Fibroblast of lung (primary cell): Measurements from ENCODE around the gene YIPF3. TPM values are rescaled to one million over a fixed set of nuclear protein-coding genes. Genes with fewer than 3 reads are reported as not detected.

Source experiments
- DNase-seq, 2 donors: peaks; one replicate each; pipeline versions ENCODE4 v3.0.0 to v3.0.0-alpha.2; 2010; ENCODE audit warnings: low read depth in 2 of 2
- H2AFZ ChIP-seq: 2 replicates; pipeline ENCODE4 v1.5.1; 2012; ENCODE audit warnings: low read length, control low read depth, inconsistent platforms
- H3K27ac ChIP-seq: 2 replicates; pipeline ENCODE4 v1.5.1; 2011; ENCODE audit warnings: low read length, control low read depth; ENCODE audit not compliant: insufficient read depth
- H3K27me3 ChIP-seq: 2 replicates; pipeline ENCODE4 v1.5.1; 2011; ENCODE audit warnings: mild to moderate bottlenecking, low read length; ENCODE audit not compliant: control insufficient read depth, insufficient read depth
- H3K36me3 ChIP-seq: 2 replicates; pipeline ENCODE4 v1.5.1; 2011; ENCODE audit warnings: low read length; ENCODE audit not compliant: control insufficient read depth, insufficient read depth
- H3K4me1 ChIP-seq: 2 replicates; pipeline ENCODE4 v1.5.1; 2011; ENCODE audit warnings: low read length; ENCODE audit not compliant: control insufficient read depth, insufficient read depth; ENCODE audit errors: extremely low read depth
- H3K4me2 ChIP-seq: 2 replicates; pipeline ENCODE4 v1.5.1; 2011; ENCODE audit warnings: low read length, control low read depth; ENCODE audit not compliant: insufficient read depth; ENCODE audit errors: extremely low read depth
- H3K4me3 ChIP-seq, 4 experiments: fragments of 200-600 bp in 1 of 4; sonication (generic) in 1 of 4; replicated peaks in 1 of 4; 2 replicates each; pipeline ENCODE4 v1.5.1; 2011 to 2016; ENCODE audit warnings: low read length in 4 of 4, low read depth in 3 of 4, mild to moderate bottlenecking in 3 of 4, control low read depth in 2 of 4, inconsistent platforms in 1 of 4, mixed read lengths in 1 of 4; ENCODE audit not compliant: insufficient read depth in 1 of 4; ENCODE audit errors: control extremely low read depth in 1 of 4
- H3K79me2 ChIP-seq: 2 replicates; pipeline ENCODE4 v1.5.1; 2012; ENCODE audit warnings: mild to moderate bottlenecking, low read length, inconsistent platforms; ENCODE audit not compliant: control insufficient read depth, insufficient read depth
- H3K9ac ChIP-seq: 2 replicates; pipeline ENCODE4 v1.5.1; 2011; ENCODE audit warnings: mild to moderate bottlenecking, low read length, control low read depth; ENCODE audit not compliant: insufficient read depth
- H3K9me3 ChIP-seq: 2 replicates; pipeline ENCODE4 v1.5.1; 2012; ENCODE audit warnings: low read depth, low read length; ENCODE audit not compliant: control insufficient read depth, insufficient read depth
- H4K20me1 ChIP-seq: 2 replicates; pipeline ENCODE4 v1.5.1; 2011; ENCODE audit warnings: low read length; ENCODE audit not compliant: control insufficient read depth, insufficient read depth; ENCODE audit errors: extremely low read depth
- CTCF ChIP-seq, 2 donors: IDR thresholded peaks in 1 of 2; conservative IDR thresholded peaks in 1 of 2; 1 replicate in 1 of 2; 2 replicates in 1 of 2; pipeline ENCODE4 v1.5.1; 2011 to 2012; ENCODE audit warnings: low read length in 2 of 2, control low read depth in 1 of 2, inconsistent platforms in 1 of 2, low read depth in 1 of 2, mild to moderate bottlenecking in 1 of 2
- EZH2 ChIP-seq: IDR thresholded peaks from 2 replicates; pipeline ENCODE4 v1.5.1; 2012; ENCODE audit warnings: low read length, control low read depth, mild to moderate bottlenecking; ENCODE audit errors: missing control alignments
- polyA plus RNA-seq, 2 donors: library from polyadenylated mRNA; depleted of rRNA in 1 of 2; stranded (reverse) in 1 of 2; unstranded in 1 of 2; fragments of >200 nt; gene quantifications; 2 replicates each; pipeline ENCODE4 v1.2.1, GENCODE V29; 2011 to 2012; ENCODE audit warnings: missing spikeins in 1 of 2
- total RNA-seq: library from RNA; depleted of rRNA; stranded (reverse); fragments of >200 nt; gene quantifications from 2 replicates; pipeline ENCODE4 v1.2.1, GENCODE V29; 2014

YIPF3 gene
- total and polyA plus RNA-seq, 2 donors (not counting 1 experiment from before 2014, with no cell fraction given), result 106 to 173 TPM

- Histone ChIP-seq H3K9ac (no peak overlapping the region), H3K4me2 (no peak overlapping the region), H2AFZ (no peak overlapping the region), H3K27me3 (no peaks in the 10 kb centered on the region), H4K20me1 (no peaks in the 10 kb centered on the region), H3K27ac (no peak overlapping the region), H3K9me3 (no peaks in the 10 kb centered on the region), H3K79me2 (peaks cover 23% of the 10 kb centered on the region), H3K36me3 (peaks cover 22% of the 10 kb centered on the region), H3K4me3 (no peak overlapping the region), H3K4me1 (peaks cover 11% of the 10 kb centered on the region)
- TF ChIP-seq EZH2, result no peak
- no peak for TF ChIP-seq CTCF (conservative IDR thresholded peaks at IDR 0.05 in 1 of 2, IDR thresholded peaks at IDR 0.05 in 1 of 2; ENCODE audit: low read depth in 1 of 2, low read length in 2 of 2)
- DNase-seq, result no peak
These were observed 4.8 kb downstream of the YIPF3 start for GRCh38 chr6:43511824-43512415.

- Histone ChIP-seq H3K9me3 (no peaks in the 10 kb centered on the region), H3K4me1 (peaks cover 9% of the 10 kb centered on the region), H3K36me3 (peaks cover 22% of the 10 kb centered on the region), H2AFZ (no peak overlapping the region), H3K27ac (peak overlapping the region; percentile 62), H4K20me1 (no peaks in the 10 kb centered on the region), H3K27me3 (no peaks in the 10 kb centered on the region), H3K9ac (no peak overlapping the region), H3K4me2 (peak overlapping the region; percentile 72), H3K79me2 (peaks cover 14% of the 10 kb centered on the region), H3K4me3 (no peak overlapping the region)
- TF ChIP-seq EZH2, result no peak
- TF ChIP-seq CTCF (conservative IDR thresholded peaks at IDR 0.05 in 1 of 2, IDR thresholded peaks at IDR 0.05 in 1 of 2; ENCODE audit: low read depth in 1 of 2, low read length in 2 of 2), result no peak
- no peak for DNase-seq
These were observed 5.9 kb downstream of the YIPF3 start for GRCh38 chr6:43510827-43511163.

GRCh38 chr6:43509984-43510826, 6.5 kb downstream of the YIPF3 start, which contains the start of gene LRRC73:
LRRC73 (minus strand) TSS chr6:43510346; CDS start chr6:43509785, 561 bp downstream.
- peaks cover 3% of the 10 kb centered on the region for H3K4me1 ChIP-seq
- H3K27ac ChIP-seq, result peak within 1 kb of the TSS; percentile 62
- peak within 1 kb of the TSS; percentile 40 for H2AFZ ChIP-seq
- TF ChIP-seq EZH2 (no peak), CTCF (conservative IDR thresholded peaks at IDR 0.05 in 1 of 2, IDR thresholded peaks at IDR 0.05 in 1 of 2; ENCODE audit: low read depth in 1 of 2, low read length in 2 of 2) (no peak)
- H3K27me3 ChIP-seq, result no peaks in the 10 kb centered on the region
- H3K36me3 ChIP-seq, result peaks cover 24% of the 10 kb centered on the region
- DNase-seq, result peak; percentile 76 to 77
- H3K9me3 ChIP-seq, result no peaks in the 10 kb centered on the region
- peak within 1 kb of the TSS; percentile 29 to 63 (median 52) for H3K4me3 ChIP-seq
- peak within 1 kb of the TSS; percentile 68 for H3K9ac ChIP-seq
- H3K4me2 ChIP-seq, result peak within 1 kb of the TSS; percentile 85
- H3K79me2 ChIP-seq, result peaks cover 8% of the 10 kb centered on the region
- H4K20me1 ChIP-seq, result no peaks in the 10 kb centered on the region
